Epithelial cell of proximal tubule (primary cell): ENCODE data around the gene HSPA12A. TPM values are rescaled to one million over a fixed set of nuclear protein-coding genes. Genes with fewer than 3 reads are reported as not detected.
"Not testable (repeated sequence)": the region's sequence is repeated elsewhere in the genome, so short reads cannot be mapped to it uniquely, and the experiment has no call there.

Source experiments
- DNase-seq: peaks from one replicate; pipeline ENCODE4 v3.0.0-alpha.2; 2011; ENCODE audit warnings: low read depth
- H3K4me3 ChIP-seq: 2 replicates; pipeline ENCODE4 v1.5.1; 2011; ENCODE audit warnings: low read depth, mild to moderate bottlenecking, low read length
- CTCF ChIP-seq: conservative IDR thresholded peaks from 2 replicates; pipeline ENCODE4 v1.5.1; 2012; ENCODE audit warnings: low read depth, mild to moderate bottlenecking, low read length
- total RNA-seq: library from RNA; depleted of rRNA; stranded (reverse); fragments of >200 nt; gene quantifications from 2 replicates; pipeline ENCODE4 v1.2.3, GENCODE V29; 2015

Gene HSPA12A
- total RNA-seq, 1 donor from 2014 or later, result 13.0 TPM

- no peak for DNase-seq
- no peak for TF ChIP-seq CTCF
- no peak overlapping the region for H3K4me3 ChIP-seq
Observed at GRCh38 chr10:116716381-116716780, 26.0 kb downstream of the HSPA12A start.

GRCh38 chr10:116715839-116716377 is 26.5 kb downstream of the HSPA12A start:
- H3K4me3 ChIP-seq, result no peak overlapping the region
- no peak for DNase-seq
- TF ChIP-seq CTCF, result no peak

- DNase-seq, result no peak
- H3K4me3 ChIP-seq, result no peak overlapping the region
Observed at GRCh38 chr10:116715341-116715740, 27.0 kb downstream of the HSPA12A start.

GRCh38 chr10:116713846-116714245 is 28.5 kb downstream of the HSPA12A start:
- no peak overlapping the region for H3K4me3 ChIP-seq
- no peak for DNase-seq
- TF ChIP-seq CTCF, result no peak

More at GRCh38 chr10:116715341-116715740, 27.0 kb downstream of the HSPA12A start:
- TF ChIP-seq CTCF, result no peak

- DNase-seq, result no peak
- no peak overlapping the region for H3K4me3 ChIP-seq
- no peak for TF ChIP-seq CTCF
Observed at GRCh38 chr10:116712989-116713543, 29.3 kb downstream of the HSPA12A start.

GRCh38 chr10:116712519-116712918 is 29.8 kb downstream of the HSPA12A start:
- no peak for DNase-seq
- TF ChIP-seq CTCF, result no peak
- no peak overlapping the region for H3K4me3 ChIP-seq

GRCh38 chr10:116711803-116712202 is 30.6 kb downstream of the HSPA12A start:
- DNase-seq, result not testable (repeated sequence)

More at GRCh38 chr10:116711803-116712202, 30.6 kb downstream of the HSPA12A start:
- not testable (repeated sequence) for H3K4me3 ChIP-seq
